Breast epithelium (tissue), 3 donors: ENCODE results near the gene ANKRD11.

Source experiments
- CTCF ChIP-seq, 3 donors: fragments of 450-650 bp; IDR thresholded peaks; one replicate each; pipeline ENCODE4 v1.5.1; 2016 to 2017; ENCODE audit warnings: antibody characterized with exemption in 3 of 3, mild to moderate bottlenecking in 3 of 3, moderate library complexity in 3 of 3
- POLR2AphosphoS5 ChIP-seq, 3 donors: sonication (generic); formaldehyde crosslinking; IDR thresholded peaks; one replicate each; pipeline ENCODE4 v1.6.1; 2017; ENCODE audit warnings: antibody characterized with exemption in 3 of 3

GRCh38 chr16:89330177-89330856 is 160.0 kb downstream of the ANKRD11 start:
- TF ChIP-seq CTCF (IDR thresholded peaks at IDR 0.05): no peak
- TF ChIP-seq POLR2AphosphoS5 (IDR thresholded peaks at IDR 0.05): no peak
